ENCODE data around the gene C16orf54.
"Not testable (repeated sequence)": the region's sequence is repeated elsewhere in the genome, so short reads cannot be mapped to it uniquely, and the experiment has no call there.

C16orf54 gene

DNA sequence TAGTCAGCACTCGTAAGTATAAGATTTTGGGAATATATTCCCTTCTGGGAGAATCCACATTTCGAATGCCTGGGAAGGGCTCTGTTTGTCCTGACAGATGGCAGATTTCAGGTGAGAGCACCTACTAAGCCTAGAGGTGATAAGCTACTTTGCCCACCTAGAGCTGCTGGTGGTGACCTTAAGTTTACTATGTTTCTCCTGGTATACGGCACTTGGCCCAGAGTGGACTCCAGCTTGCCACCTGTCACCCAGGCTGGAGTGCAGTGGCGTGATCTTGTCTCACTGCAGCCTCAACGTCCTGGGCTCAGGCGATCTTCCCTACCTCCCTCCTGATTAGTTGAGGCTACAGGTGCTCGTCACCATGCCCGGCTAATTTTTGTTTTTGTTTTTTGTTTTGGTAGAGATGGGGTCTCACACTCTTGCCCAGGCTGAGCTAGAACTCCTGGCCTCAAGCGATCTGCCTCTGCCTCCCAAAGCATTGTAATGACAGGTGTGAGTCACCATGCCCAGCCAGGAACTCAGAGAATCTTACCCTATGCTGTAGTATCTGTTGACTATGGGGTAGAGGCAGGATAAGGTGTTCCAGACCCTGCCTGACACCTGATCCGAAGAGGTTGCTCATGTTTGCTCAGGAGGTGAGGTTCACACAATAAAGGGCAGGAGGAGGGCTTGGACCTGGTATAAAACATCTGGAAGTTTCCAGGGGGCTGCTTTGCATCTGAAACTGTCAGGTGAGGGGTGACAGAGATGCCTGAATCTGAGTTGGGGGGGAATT lies 32.0 kb upstream of the C16orf54 start, which contains the start of gene ZG16:
TSS of gene ZG16 (plus strand) at position 681 of the 775 bp plus-strand sequence. CDS start 1,011 bp downstream, outside the sequence.
- Mint-ChIP-seq H3K36me3 (ENCODE audit: low read depth) (no peaks in the 10 kb centered on the region), H3K27me3 (ENCODE audit: low read depth) (peaks cover 22% of the 10 kb centered on the region), H3K4me3 (no peak within 1 kb of the TSS), H3K4me1 (ENCODE audit: low read depth) (no peaks in the 10 kb centered on the region), H3K27ac (no peak within 1 kb of the TSS), H3K9me3 (no peaks in the 10 kb centered on the region)
- DNase-seq (ENCODE audit: low spot score) = no peak

DNA sequence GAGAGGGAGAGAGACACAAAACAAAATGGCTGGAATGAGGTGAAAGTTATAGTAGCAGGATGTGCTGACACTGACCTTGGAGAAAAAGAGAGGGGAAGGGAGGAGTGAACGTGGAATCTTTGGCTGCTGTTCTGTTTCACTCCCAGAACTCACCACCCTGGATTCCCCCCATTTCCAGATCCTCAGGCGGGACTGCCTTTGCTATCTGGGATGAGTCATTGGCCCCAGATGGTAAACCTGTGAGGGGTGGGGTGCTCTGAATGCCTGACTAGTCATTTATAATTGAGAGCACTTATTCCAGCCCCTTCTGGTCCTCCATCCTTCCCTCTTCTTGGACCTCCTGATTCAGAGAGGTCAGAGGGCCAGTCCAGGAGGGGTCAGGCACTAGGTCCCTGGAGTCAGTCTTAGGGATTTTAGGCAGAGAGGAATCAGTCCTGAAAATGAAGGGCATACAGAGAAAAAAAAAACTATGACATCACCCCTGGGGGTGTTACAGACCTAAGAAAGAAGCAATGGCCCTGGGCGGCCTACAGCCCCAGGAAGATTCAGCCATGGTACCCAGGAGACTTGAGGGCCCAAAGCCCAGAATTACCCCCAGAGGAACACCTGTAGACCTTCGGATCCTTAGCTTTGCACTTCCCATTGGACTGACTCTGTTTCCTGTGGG lies 30.1 kb upstream of the C16orf54 start:
- no peaks in the 10 kb centered on the region for H3K36me3 Mint-ChIP-seq (ENCODE audit: low read depth)
- H3K27me3 Mint-ChIP-seq (ENCODE audit: low read depth) = peaks cover 18% of the 10 kb centered on the region
- peak overlapping the region; percentile 45 for H3K27ac Mint-ChIP-seq
- no peak overlapping the region for H3K4me3 Mint-ChIP-seq
- H3K9me3 Mint-ChIP-seq = no peaks in the 10 kb centered on the region
- no peak for DNase-seq (ENCODE audit: low spot score)
- H3K4me1 Mint-ChIP-seq (ENCODE audit: low read depth) = no peaks in the 10 kb centered on the region

DNA sequence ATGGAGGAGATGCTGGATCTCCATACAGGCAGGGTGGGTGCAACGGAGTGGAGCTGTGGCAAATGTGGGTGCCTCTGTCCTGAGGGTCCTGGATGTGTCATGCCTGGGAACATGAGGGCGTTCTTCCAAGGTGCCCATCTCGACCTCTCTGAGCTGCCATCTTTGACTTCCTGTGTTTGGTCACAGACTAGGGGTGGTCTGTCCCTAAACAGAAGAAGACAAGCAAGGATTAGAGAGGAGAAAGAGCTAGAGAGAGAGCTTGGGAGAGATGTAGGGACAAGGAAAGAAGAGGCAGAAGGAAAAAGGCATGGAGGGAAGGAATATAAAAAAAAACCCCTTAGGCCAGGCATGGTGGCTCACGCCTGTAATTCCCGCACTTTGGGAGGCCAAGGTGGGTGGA lies 28.9 kb upstream of the C16orf54 start:
- no peak overlapping the region for H3K4me3 Mint-ChIP-seq

GRCh38 chr16:29772330-29772729 lies 26.5 kb upstream of the C16orf54 start:
- H3K27ac Mint-ChIP-seq; H3K4me1 Mint-ChIP-seq (ENCODE audit: low read depth); H3K27me3 Mint-ChIP-seq (ENCODE audit: low read depth); H3K4me3 Mint-ChIP-seq; DNase-seq (ENCODE audit: low spot score); H3K9me3 Mint-ChIP-seq; H3K36me3 Mint-ChIP-seq (ENCODE audit: low read depth): not testable (repeated sequence)

More for the DNA sequence above, 28.9 kb upstream of the C16orf54 start:
- Mint-ChIP-seq H3K4me1 (ENCODE audit: low read depth) (no peaks in the 10 kb centered on the region), H3K36me3 (ENCODE audit: low read depth) (no peaks in the 10 kb centered on the region), H3K9me3 (no peaks in the 10 kb centered on the region), H3K27ac (no peak overlapping the region), H3K27me3 (ENCODE audit: low read depth) (peaks cover 13% of the 10 kb centered on the region)
- no peak for DNase-seq (ENCODE audit: low spot score)

- Mint-ChIP-seq H3K4me3 (no peak overlapping the region), H3K36me3 (ENCODE audit: low read depth) (no peaks in the 10 kb centered on the region), H3K27ac (no peak overlapping the region), H3K9me3 (no peaks in the 10 kb centered on the region), H3K27me3 (ENCODE audit: low read depth) (no peaks in the 10 kb centered on the region), H3K4me1 (ENCODE audit: low read depth) (no peaks in the 10 kb centered on the region)
- DNase-seq (ENCODE audit: low spot score) = no peak
These were observed 24.6 kb upstream of the C16orf54 start for GRCh38 chr16:29770250-29770929.

GRCh38 chr16:29769507-29769906 lies 23.7 kb upstream of the C16orf54 start:
- Mint-ChIP-seq H3K36me3 (ENCODE audit: low read depth) (no peaks in the 10 kb centered on the region), H3K9me3 (no peaks in the 10 kb centered on the region), H3K4me3 (no peak overlapping the region), H3K27ac (no peak overlapping the region), H3K4me1 (ENCODE audit: low read depth) (no peaks in the 10 kb centered on the region), H3K27me3 (ENCODE audit: low read depth) (no peaks in the 10 kb centered on the region)
- DNase-seq (ENCODE audit: low spot score) = no peak

DNA sequence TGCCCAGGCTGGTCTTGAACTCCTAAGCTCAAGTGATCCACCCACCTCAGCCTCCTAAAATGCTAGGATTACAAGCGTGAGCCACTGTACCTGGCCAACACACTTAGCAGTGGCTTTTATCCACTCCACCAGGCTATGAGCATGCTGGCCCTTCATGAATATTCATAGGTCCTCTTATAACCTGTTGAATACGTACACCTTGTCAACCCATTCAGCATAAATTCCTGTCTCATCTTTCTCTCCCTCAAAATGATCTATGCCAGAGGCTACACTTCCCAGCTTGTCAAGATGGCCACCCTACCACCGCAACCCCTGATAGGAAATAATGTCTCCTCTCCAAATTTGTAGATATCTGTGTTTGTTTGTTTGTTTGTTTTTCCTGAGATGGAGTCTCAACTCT lies 21.3 kb upstream of the C16orf54 start:
- Mint-ChIP-seq H3K4me1 (ENCODE audit: low read depth) (no peaks in the 10 kb centered on the region), H3K9me3 (no peaks in the 10 kb centered on the region), H3K27ac (no peak overlapping the region), H3K4me3 (no peak overlapping the region), H3K36me3 (ENCODE audit: low read depth) (no peaks in the 10 kb centered on the region), H3K27me3 (ENCODE audit: low read depth) (peaks cover 2% of the 10 kb centered on the region)
- no peak for DNase-seq (ENCODE audit: low spot score)

- H3K27me3 Mint-ChIP-seq (ENCODE audit: low read depth) = peaks cover 2% of the 10 kb centered on the region
- H3K4me1 Mint-ChIP-seq (ENCODE audit: low read depth) = no peaks in the 10 kb centered on the region
- H3K27ac Mint-ChIP-seq = no peak overlapping the region
- H3K9me3 Mint-ChIP-seq = no peaks in the 10 kb centered on the region
- H3K36me3 Mint-ChIP-seq (ENCODE audit: low read depth) = no peaks in the 10 kb centered on the region
- no peak overlapping the region for H3K4me3 Mint-ChIP-seq
- DNase-seq (ENCODE audit: low spot score) = no peak
These were observed 20.8 kb upstream of the C16orf54 start for GRCh38 chr16:29766571-29766970.

GRCh38 chr16:29765167-29766032 lies 19.6 kb upstream of the C16orf54 start:
- H3K27me3 Mint-ChIP-seq (ENCODE audit: low read depth) = peaks cover 2% of the 10 kb centered on the region
- H3K36me3 Mint-ChIP-seq (ENCODE audit: low read depth) = no peaks in the 10 kb centered on the region
- no peak overlapping the region for H3K4me3 Mint-ChIP-seq
- no peaks in the 10 kb centered on the region for H3K4me1 Mint-ChIP-seq (ENCODE audit: low read depth)
- H3K27ac Mint-ChIP-seq = no peak overlapping the region
- H3K9me3 Mint-ChIP-seq = no peaks in the 10 kb centered on the region
- DNase-seq (ENCODE audit: low spot score) = no peak

- Mint-ChIP-seq H3K9me3 (no peaks in the 10 kb centered on the region), H3K27ac (no peak overlapping the region), H3K4me3 (no peak overlapping the region), H3K36me3 (ENCODE audit: low read depth) (no peaks in the 10 kb centered on the region), H3K4me1 (ENCODE audit: low read depth) (peaks cover 1% of the 10 kb centered on the region), H3K27me3 (ENCODE audit: low read depth) (peaks cover 2% of the 10 kb centered on the region)
- DNase-seq (ENCODE audit: low spot score) = no peak
These were observed 17.5 kb upstream of the C16orf54 start for GRCh38 chr16:29763326-29763725.

DNA sequence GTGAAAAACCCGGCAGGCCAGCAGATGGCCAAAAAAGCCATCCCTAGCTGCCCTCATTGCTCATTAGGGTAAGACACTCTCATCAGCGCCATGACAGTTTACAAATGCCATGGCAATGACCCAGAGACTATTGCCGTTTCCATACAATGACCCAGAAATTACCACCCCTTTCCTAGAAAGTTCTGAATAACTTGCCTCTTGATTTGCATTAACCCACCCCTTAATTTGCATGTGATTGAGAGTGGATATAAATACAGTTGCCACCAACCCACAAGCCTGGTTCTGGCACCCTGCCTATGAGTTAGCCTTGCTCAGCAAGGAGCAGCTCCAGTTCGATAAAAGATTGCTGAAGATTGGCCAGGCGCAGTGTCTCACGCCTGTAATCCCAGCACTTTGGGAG lies 16.1 kb upstream of the C16orf54 start:
- H3K9me3 Mint-ChIP-seq = no peaks in the 10 kb centered on the region
- DNase-seq (ENCODE audit: low spot score) = no peak
- peaks cover 2% of the 10 kb centered on the region for H3K4me1 Mint-ChIP-seq (ENCODE audit: low read depth)
- H3K27ac Mint-ChIP-seq = no peak overlapping the region
- no peak overlapping the region for H3K4me3 Mint-ChIP-seq
- no peaks in the 10 kb centered on the region for H3K36me3 Mint-ChIP-seq (ENCODE audit: low read depth)
- H3K27me3 Mint-ChIP-seq (ENCODE audit: low read depth) = peaks cover 6% of the 10 kb centered on the region

DNA sequence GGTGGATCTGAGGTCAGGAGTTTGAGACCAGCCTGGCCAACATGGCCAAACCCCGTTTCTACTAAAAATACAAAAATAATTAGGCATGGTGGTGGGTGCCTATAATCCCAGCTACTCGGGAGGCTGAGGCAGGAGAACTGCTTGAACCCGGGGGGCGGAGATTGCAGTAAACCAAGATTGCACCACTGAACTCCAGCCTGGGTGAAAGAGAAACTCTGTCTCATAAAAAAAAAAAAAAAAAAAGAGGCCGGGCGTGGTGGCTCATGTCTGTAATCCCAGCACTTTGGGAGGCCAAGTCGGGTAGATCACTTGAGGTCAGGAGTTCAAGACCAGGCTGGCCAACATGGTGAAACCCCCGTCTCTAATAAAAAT lies 15.5 kb upstream of the C16orf54 start:
- H3K27me3 Mint-ChIP-seq (ENCODE audit: low read depth); H3K4me1 Mint-ChIP-seq (ENCODE audit: low read depth); H3K36me3 Mint-ChIP-seq (ENCODE audit: low read depth); H3K27ac Mint-ChIP-seq; H3K4me3 Mint-ChIP-seq; DNase-seq (ENCODE audit: low spot score); H3K9me3 Mint-ChIP-seq: not testable (repeated sequence)

DNA sequence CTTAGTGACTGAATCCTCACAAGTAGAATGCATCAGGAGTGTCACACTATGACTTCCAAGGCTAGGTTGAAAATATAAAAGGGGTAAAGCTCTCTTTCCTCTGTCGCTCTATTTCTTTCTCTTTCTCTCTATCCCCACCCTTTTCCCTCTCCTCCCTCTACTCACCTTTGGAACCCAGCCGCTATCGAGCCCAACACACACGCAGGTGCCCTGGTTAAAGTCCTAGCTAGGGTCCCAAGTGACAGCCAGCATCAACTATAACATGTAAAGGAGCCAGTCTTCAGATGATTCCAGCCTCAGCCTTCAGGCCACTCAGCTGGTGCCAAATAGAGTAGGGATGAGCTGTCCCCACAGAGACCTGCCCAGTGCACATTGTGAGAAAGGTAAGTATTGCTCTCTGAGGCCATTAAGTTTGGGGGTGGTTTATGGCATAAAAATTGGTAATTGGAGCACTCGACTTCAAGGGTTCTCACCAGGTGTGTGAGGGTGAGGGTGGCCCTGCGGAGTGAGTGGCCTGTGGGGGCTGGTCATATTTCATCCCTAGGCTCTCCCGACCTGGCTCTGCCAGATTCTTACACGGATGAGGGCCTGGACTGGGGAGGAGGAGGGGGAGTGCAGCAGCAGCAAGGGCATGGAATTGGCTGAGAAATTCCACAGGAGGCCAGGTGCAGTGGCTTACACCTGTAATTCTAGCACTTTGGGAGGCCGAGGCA lies 14.9 kb upstream of the C16orf54 start:
- DNase-seq (ENCODE audit: low spot score) = no peak
- H3K9me3 Mint-ChIP-seq = no peaks in the 10 kb centered on the region
- peaks cover 6% of the 10 kb centered on the region for H3K27me3 Mint-ChIP-seq (ENCODE audit: low read depth)
- no peaks in the 10 kb centered on the region for H3K36me3 Mint-ChIP-seq (ENCODE audit: low read depth)
- no peak overlapping the region for H3K4me3 Mint-ChIP-seq
- H3K27ac Mint-ChIP-seq = no peak overlapping the region
- H3K4me1 Mint-ChIP-seq (ENCODE audit: low read depth) = peaks cover 5% of the 10 kb centered on the region
